ENCODE measurements around the gene EXOC4. TPM values are rescaled to one million over a fixed set of nuclear protein-coding genes. Genes with fewer than 3 reads are reported as not detected.

Gene EXOC4
- total RNA-seq, 2 experiments from 2014 or later: 51.9 to 90.1 TPM

DNA sequence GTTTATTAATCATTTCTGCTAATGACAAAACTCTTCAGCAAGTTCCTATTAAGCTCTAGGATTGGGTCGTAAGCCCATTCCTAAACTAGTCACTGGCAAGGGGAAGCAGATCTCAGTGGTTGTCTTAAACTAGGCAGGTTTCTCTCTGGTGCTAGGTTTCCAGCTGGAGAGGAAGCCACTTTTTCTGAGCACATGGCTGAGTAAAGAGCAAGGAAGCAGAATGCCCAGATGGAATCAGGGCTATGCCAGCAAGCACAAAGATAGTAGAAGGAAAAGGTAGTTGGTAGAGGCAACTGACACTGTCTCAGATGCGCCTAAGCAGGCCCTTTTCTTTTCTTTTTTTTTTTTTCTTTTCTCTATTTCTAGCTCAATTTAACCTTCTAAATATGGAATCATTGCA is 224.9 kb downstream of the EXOC4 start:
- Mint-ChIP-seq H3K27ac (no peak overlapping the region), H3K9me3 (ENCODE audit: low read depth) (no peaks in the 10 kb centered on the region), H3K36me3 (ENCODE audit: low read depth) (peaks cover 9% of the 10 kb centered on the region), H3K4me3 (no peak overlapping the region), H3K27me3 (no peaks in the 10 kb centered on the region), H3K4me1 (peaks cover 28% of the 10 kb centered on the region)
- no peak for ATAC-seq
- no peak for DNase-seq
- CTCF ChIA-PET: no interaction called here
- POLR2A ChIA-PET: no interaction called here
- intact Hi-C loops (cut with DNase I, micrococcal nuclease): no loop called here

- POLR2A ChIA-PET: no interaction called here
- Mint-ChIP-seq H3K4me1 (peaks cover 35% of the 10 kb centered on the region), H3K27ac (no peak overlapping the region), H3K36me3 (ENCODE audit: low read depth) (peaks cover 7% of the 10 kb centered on the region), H3K4me3 (no peak overlapping the region), H3K9me3 (ENCODE audit: low read depth) (no peaks in the 10 kb centered on the region), H3K27me3 (no peaks in the 10 kb centered on the region)
- intact Hi-C loops (cut with DNase I, micrococcal nuclease): no loop called here
- CTCF ChIA-PET: no interaction called here
- DNase-seq (no peak), ATAC-seq (no peak)
Measured at GRCh38 chr7:133478591-133479135, 225.8 kb downstream of the EXOC4 start.

DNA sequence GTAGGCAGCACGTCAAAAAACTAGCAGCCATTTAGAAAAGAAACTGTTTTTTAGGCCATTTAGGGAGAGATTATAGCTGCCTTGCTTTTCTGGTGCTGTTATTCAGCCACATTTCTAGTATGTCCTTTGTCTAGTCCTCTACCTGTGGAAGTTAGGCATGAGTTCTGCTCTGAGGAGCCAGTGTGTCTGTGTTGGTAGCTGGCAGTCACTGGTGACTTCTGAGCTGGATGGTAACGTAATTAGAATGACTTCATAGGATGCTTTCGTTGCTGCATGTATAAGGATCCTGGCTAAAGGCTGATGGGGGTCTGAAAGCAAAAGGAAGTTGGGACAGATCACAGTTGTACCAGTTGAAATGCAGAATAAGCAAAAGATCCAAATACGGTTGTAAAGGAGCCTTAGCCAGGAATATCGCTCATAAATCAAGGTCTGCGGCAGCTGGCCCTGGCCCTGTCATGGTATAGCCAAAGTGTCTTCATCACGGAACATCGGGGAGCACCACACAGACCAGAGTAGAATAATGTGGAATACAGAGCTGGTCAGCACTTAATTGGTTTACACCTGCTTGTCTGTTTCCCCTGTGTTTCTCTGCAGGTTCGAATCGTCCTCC is 226.7 kb downstream of the EXOC4 start:
- ChIA-PET POLR2A (no interaction called here), CTCF (no interaction called here)
- intact Hi-C loops (cut with DNase I, micrococcal nuclease): no loop called here
- ATAC-seq (no peak), DNase-seq (no peak)
- H3K36me3 Mint-ChIP-seq (ENCODE audit: low read depth): peaks cover 10% of the 10 kb centered on the region
- no peak overlapping the region for H3K4me3 Mint-ChIP-seq
- H3K4me1 Mint-ChIP-seq: peaks cover 42% of the 10 kb centered on the region
- no peaks in the 10 kb centered on the region for H3K9me3 Mint-ChIP-seq (ENCODE audit: low read depth)
- no peaks in the 10 kb centered on the region for H3K27me3 Mint-ChIP-seq
- H3K27ac Mint-ChIP-seq: no peak overlapping the region

DNA sequence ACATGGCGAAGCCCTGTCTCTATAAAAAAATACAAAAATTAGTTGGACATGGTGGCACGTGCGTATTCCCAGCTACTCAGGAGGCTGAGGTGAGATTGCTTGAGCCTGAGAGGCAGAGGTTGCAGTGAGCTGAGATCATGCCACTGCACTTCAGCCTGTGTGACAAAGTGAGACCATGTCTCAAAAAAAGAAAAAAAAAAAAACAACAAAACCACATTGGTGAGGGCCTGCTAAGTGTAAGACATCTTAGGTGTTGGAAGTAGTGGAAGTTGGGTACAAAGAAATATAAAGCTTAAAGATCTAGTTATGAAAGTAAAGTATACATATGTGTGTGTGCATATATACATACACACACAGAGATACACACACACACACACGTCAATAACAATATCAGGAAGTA is 228.0 kb downstream of the EXOC4 start:
- ATAC-seq (no peak), DNase-seq (no peak)
- Mint-ChIP-seq H3K36me3 (ENCODE audit: low read depth) (peaks cover 13% of the 10 kb centered on the region), H3K27ac (no peak overlapping the region), H3K9me3 (ENCODE audit: low read depth) (no peaks in the 10 kb centered on the region), H3K27me3 (no peaks in the 10 kb centered on the region), H3K4me1 (peaks cover 45% of the 10 kb centered on the region), H3K4me3 (no peak overlapping the region)
- ChIA-PET POLR2A (no interaction called here), CTCF (no interaction called here)
- intact Hi-C loops (cut with DNase I, micrococcal nuclease): no loop called here

DNA sequence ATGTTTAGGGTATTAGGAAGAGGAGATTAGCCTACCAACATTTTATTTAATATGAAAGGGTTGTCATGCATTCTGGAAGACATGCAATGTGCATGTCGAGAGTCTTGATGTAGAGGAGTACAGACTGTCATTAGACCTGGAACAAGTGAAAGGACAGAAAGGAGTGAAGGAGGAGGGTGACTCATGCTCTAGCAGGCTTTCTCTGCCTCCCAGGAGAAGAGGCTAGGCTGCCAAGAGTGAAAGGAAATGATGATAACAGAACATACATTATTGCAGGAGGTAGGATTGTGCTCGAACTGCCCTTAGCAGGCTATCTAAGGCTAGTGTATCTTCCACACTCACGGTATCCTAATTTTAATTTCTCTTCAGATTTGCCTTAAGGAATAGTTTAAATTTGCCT is 228.8 kb downstream of the EXOC4 start:
- no peak overlapping the region for H3K27ac Mint-ChIP-seq
- peak; percentile 60 for ATAC-seq

GRCh38 chr7:133482599-133482998 is 229.7 kb downstream of the EXOC4 start:
- Mint-ChIP-seq H3K27ac (peak overlapping the region; percentile 16), H3K27me3 (no peaks in the 10 kb centered on the region), H3K4me3 (no peak overlapping the region), H3K36me3 (ENCODE audit: low read depth) (peaks cover 14% of the 10 kb centered on the region), H3K9me3 (ENCODE audit: low read depth) (no peaks in the 10 kb centered on the region), H3K4me1 (peaks cover 43% of the 10 kb centered on the region)
- CTCF ChIA-PET: no interaction called here
- ATAC-seq (no peak), DNase-seq (no peak)
- intact Hi-C loops (cut with DNase I, micrococcal nuclease): no loop called here
- POLR2A ChIA-PET: no interaction called here

More for the DNA sequence above, 228.8 kb downstream of the EXOC4 start:
- no peaks in the 10 kb centered on the region for H3K9me3 Mint-ChIP-seq (ENCODE audit: low read depth)
- no peaks in the 10 kb centered on the region for H3K27me3 Mint-ChIP-seq
- H3K36me3 Mint-ChIP-seq (ENCODE audit: low read depth): peaks cover 14% of the 10 kb centered on the region
- H3K4me3 Mint-ChIP-seq: no peak overlapping the region
- POLR2A ChIA-PET: no interaction called here
- H3K4me1 Mint-ChIP-seq: peaks cover 45% of the 10 kb centered on the region
- DNase-seq: no peak
- intact Hi-C loops (cut with DNase I, micrococcal nuclease): no loop called here
- CTCF ChIA-PET: no interaction called here

- peak; percentile 94 for ATAC-seq
- H3K4me3 Mint-ChIP-seq: peak overlapping the region; percentile 28
- peak; percentile 66 for DNase-seq
- intact Hi-C loops (cut with DNase I, micrococcal nuclease): no loop called here
- peak overlapping the region; percentile 38 for H3K27ac Mint-ChIP-seq
- POLR2A ChIA-PET: no interaction called here
- no peaks in the 10 kb centered on the region for H3K27me3 Mint-ChIP-seq
- CTCF ChIA-PET: interaction anchor here (0.6 kb wide), 1 partner anchor 1162 kb away, joined by 3 read pairs; no protein-coding TSS in a partner anchor
- H3K9me3 Mint-ChIP-seq (ENCODE audit: low read depth): no peaks in the 10 kb centered on the region
- peaks cover 16% of the 10 kb centered on the region for H3K36me3 Mint-ChIP-seq (ENCODE audit: low read depth)
- H3K4me1 Mint-ChIP-seq: peaks cover 36% of the 10 kb centered on the region
Measured at GRCh38 chr7:133484086-133484485, 231.2 kb downstream of the EXOC4 start.

DNA sequence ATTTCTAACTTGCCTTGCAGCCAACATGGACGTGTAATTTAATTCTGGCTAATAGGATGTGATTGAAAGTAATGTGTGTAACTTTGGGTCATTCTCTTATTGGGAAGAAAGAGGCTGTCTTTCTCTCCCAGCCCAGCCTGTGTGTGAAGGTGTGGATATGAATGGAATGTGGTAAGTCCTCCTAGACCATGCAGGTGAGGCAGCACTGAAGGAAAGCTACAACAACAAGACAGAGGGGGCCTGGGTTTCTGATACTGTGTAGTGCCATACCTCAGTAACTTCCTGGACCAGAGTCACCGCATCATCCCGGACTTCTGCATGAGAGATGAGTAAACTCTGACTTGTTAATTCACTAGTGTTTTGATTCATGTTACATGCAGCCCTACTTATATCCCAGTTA is 237.0 kb downstream of the EXOC4 start:
- intact Hi-C loops (cut with DNase I, micrococcal nuclease): no loop called here
- no peaks in the 10 kb centered on the region for H3K9me3 Mint-ChIP-seq (ENCODE audit: low read depth)
- POLR2A ChIA-PET: no interaction called here
- CTCF ChIA-PET: interaction anchor here (1.3 kb wide), 1 partner anchor 28 kb away, joined by 3 read pairs; no protein-coding TSS in a partner anchor
- H3K4me1 Mint-ChIP-seq: peaks cover 23% of the 10 kb centered on the region
- H3K27ac Mint-ChIP-seq: peak overlapping the region; percentile 15
- ATAC-seq (no peak), DNase-seq (no peak)
- no peak overlapping the region for H3K4me3 Mint-ChIP-seq
- no peaks in the 10 kb centered on the region for H3K27me3 Mint-ChIP-seq
- peaks cover 18% of the 10 kb centered on the region for H3K36me3 Mint-ChIP-seq (ENCODE audit: low read depth)

DNA sequence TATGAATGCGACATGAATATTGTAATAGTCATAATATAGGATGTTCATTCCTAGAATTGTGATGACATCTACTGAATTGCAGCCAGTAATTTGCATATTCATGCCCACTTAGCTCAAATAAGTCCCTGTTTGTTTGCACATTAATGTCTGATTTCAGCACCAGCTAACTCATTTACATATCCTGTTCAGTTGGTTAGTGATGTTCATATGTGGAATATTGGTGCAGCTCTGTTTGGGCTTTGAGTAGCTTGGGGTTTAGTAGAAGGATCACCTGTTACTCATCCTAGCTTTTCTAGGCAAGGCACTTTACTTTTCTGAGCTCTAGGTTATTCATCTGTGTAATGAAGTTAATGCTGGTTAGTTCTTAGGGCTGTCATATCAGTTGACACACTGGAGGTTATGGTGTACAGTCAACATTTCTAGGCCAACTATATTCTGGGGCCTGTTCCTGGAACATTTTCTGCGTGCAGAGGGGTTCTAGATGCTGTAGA is 238.4 kb downstream of the EXOC4 start:
- intact Hi-C loops (cut with DNase I, micrococcal nuclease): no loop called here
- ATAC-seq: peak; percentile 90
- Mint-ChIP-seq H3K36me3 (ENCODE audit: low read depth) (peaks cover 18% of the 10 kb centered on the region), H3K4me3 (no peak overlapping the region), H3K9me3 (ENCODE audit: low read depth) (no peaks in the 10 kb centered on the region), H3K4me1 (peaks cover 20% of the 10 kb centered on the region), H3K27ac (peak overlapping the region; percentile 70), H3K27me3 (no peaks in the 10 kb centered on the region)
- no peak for DNase-seq
- ChIA-PET POLR2A (no interaction called here), CTCF (interaction anchor here (0.6 to 1.3 kb wide), 3 partner anchors 29 to 404 kb away, joined by 3 read pairs; no protein-coding TSS in a partner anchor)

GRCh38 chr7:133491846-133492652 is 239.2 kb downstream of the EXOC4 start:
- H3K27me3 Mint-ChIP-seq: no peaks in the 10 kb centered on the region
- DNase-seq: no peak
- CTCF ChIA-PET: no interaction called here
- intact Hi-C loops (cut with DNase I, micrococcal nuclease): no loop called here
- H3K4me1 Mint-ChIP-seq: peaks cover 20% of the 10 kb centered on the region
- ATAC-seq: peak; percentile 34
- peak overlapping the region; percentile 70 for H3K27ac Mint-ChIP-seq
- H3K4me3 Mint-ChIP-seq: no peak overlapping the region
- H3K9me3 Mint-ChIP-seq (ENCODE audit: low read depth): no peaks in the 10 kb centered on the region
- POLR2A ChIA-PET: no interaction called here
- H3K36me3 Mint-ChIP-seq (ENCODE audit: low read depth): peaks cover 21% of the 10 kb centered on the region

- Mint-ChIP-seq H3K36me3 (ENCODE audit: low read depth) (peaks cover 23% of the 10 kb centered on the region), H3K4me1 (peaks cover 6% of the 10 kb centered on the region), H3K27ac (no peak overlapping the region), H3K9me3 (ENCODE audit: low read depth) (no peaks in the 10 kb centered on the region), H3K4me3 (no peak overlapping the region), H3K27me3 (no peaks in the 10 kb centered on the region)
- ChIA-PET CTCF (no interaction called here), POLR2A (no interaction called here)
- ATAC-seq (no peak), DNase-seq (no peak)
- intact Hi-C loops (cut with DNase I, micrococcal nuclease): no loop called here
Measured at GRCh38 chr7:133497061-133497460, 244.2 kb downstream of the EXOC4 start.

- no peaks in the 10 kb centered on the region for H3K27me3 Mint-ChIP-seq
- POLR2A ChIA-PET: no interaction called here
- H3K4me3 Mint-ChIP-seq: no peak overlapping the region
Measured at GRCh38 chr7:133501771-133502170, 248.9 kb downstream of the EXOC4 start.

More at GRCh38 chr7:133501771-133502170, 248.9 kb downstream of the EXOC4 start:
- DNase-seq: no peak
- intact Hi-C loops (cut with DNase I, micrococcal nuclease): no loop called here
- no peak overlapping the region for H3K27ac Mint-ChIP-seq
- H3K36me3 Mint-ChIP-seq (ENCODE audit: low read depth): peaks cover 10% of the 10 kb centered on the region
- CTCF ChIA-PET: no interaction called here
- H3K9me3 Mint-ChIP-seq (ENCODE audit: low read depth): no peaks in the 10 kb centered on the region
- no peaks in the 10 kb centered on the region for H3K4me1 Mint-ChIP-seq
- ATAC-seq: no peak

All from activated CD4-positive, alpha-beta T cell treated with anti-CD3 and anti-CD28 coated beads for 36 hours (primary cell).